Endothelial cell of umbilical vein (primary cell): ENCODE measurements around the gene VAV2. TPM values are rescaled to one million over a fixed set of nuclear protein-coding genes. Genes with fewer than 3 reads are reported as not detected.

Experiments
- BruUV-seq: library from RNA; stranded (reverse); fragments of 400-500 nt; replicated peaks from 2 replicates; lab custom pipeline; 2021; lab: Mats Ljungman, UMichigan
- CTCF ChIA-PET: fragments of 300-600, 350-600 bp; sonication (Branson Sonifier 250); formaldehyde crosslinking; loops from one replicate; lab custom pipeline; 2021; ENCODE audit warnings: antibody characterized with exemption, inconsistent platforms; lab: Charles Lee
- POLR2A ChIA-PET: fragments of 300-600, 350-600 bp; sonication (Branson Sonifier 250); formaldehyde crosslinking; loops from one replicate; lab custom pipeline; 2021; ENCODE audit warnings: antibody characterized with exemption, inconsistent platforms; lab: Charles Lee
- DNase-seq: peaks from one replicate; pipeline ENCODE4 v3.0.0-alpha.2; 2011; ENCODE audit warnings: low read depth, low spot score
- FAIRE-seq: peaks from 2 replicates; lab custom pipeline; 2011; peaks lifted over from hg19 to GRCh38; lab: Jason Lieb, UNC
- H2AFZ ChIP-seq: 2 replicates; pipeline ENCODE4 v1.6.0; 2012; ENCODE audit warnings: low read depth, low read length, control low read depth, inconsistent platforms
- H3K27ac ChIP-seq: 2 replicates; pipeline ENCODE4 v1.5.1; 2011; ENCODE audit warnings: low read depth, mild to moderate bottlenecking, control low read depth, low read length, moderate library complexity; ENCODE audit not compliant: insufficient read depth
- H3K27me3 ChIP-seq, 2 experiments: 2 replicates each; pipeline versions ENCODE4 v1.6.0 to v1.6.1; 2011; ENCODE audit warnings: low read length in 2 of 2, mixed read lengths in 1 of 2; ENCODE audit not compliant: control insufficient read depth in 2 of 2, insufficient read depth in 2 of 2
- H3K36me3 ChIP-seq, 2 experiments: 2 replicates in 1 of 2; 3 replicates in 1 of 2; pipeline ENCODE4 v1.5.1; 2011; ENCODE audit warnings: low read length in 2 of 2, mild to moderate bottlenecking in 1 of 2, moderate library complexity in 1 of 2; ENCODE audit not compliant: control insufficient read depth in 2 of 2, insufficient read depth in 2 of 2; ENCODE audit errors: extremely low read depth in 1 of 2
- H3K4me1 ChIP-seq: 3 replicates; pipeline ENCODE4 v1.5.1; 2011; ENCODE audit warnings: mild to moderate bottlenecking, low read length; ENCODE audit not compliant: control insufficient read depth, insufficient read depth; ENCODE audit errors: extremely low read depth
- H3K4me2 ChIP-seq: 2 replicates; pipeline ENCODE4 v1.6.1; 2011; ENCODE audit warnings: low read length, control low read depth, mixed read lengths; ENCODE audit not compliant: insufficient read depth
- H3K4me3 ChIP-seq, 3 experiments: fragments of 200-600 bp in 1 of 3; sonication (generic), shearing (Covaris generic) in 1 of 3; replicated peaks in 1 of 3; 2 replicates each; pipeline ENCODE4 v1.5.1; 2011 to 2016; ENCODE audit warnings: control low read depth in 3 of 3, low read length in 3 of 3, mild to moderate bottlenecking in 2 of 3, inconsistent platforms in 1 of 3, low read depth in 1 of 3, moderate library complexity in 1 of 3; ENCODE audit not compliant: insufficient read depth in 1 of 3
- H3K79me2 ChIP-seq: 2 replicates; pipeline ENCODE4 v1.6.0; 2012; ENCODE audit warnings: low read length, inconsistent platforms; ENCODE audit not compliant: control insufficient read depth, insufficient read depth
- H3K9ac ChIP-seq: replicated peaks from 2 replicates; pipeline ENCODE3; 2011; ENCODE audit warnings: low read length, control low read depth; ENCODE audit not compliant: insufficient read depth; ENCODE audit errors: extremely low read depth
- H3K9me1 ChIP-seq: replicated peaks from 3 replicates; pipeline ENCODE4 v1.6.0; 2011; ENCODE audit warnings: mild to moderate bottlenecking, low read length; ENCODE audit not compliant: control insufficient read depth, insufficient read depth; ENCODE audit errors: extremely low read depth
- H3K9me3 ChIP-seq: replicated peaks from 2 replicates; pipeline ENCODE4 v1.5.1; 2012; ENCODE audit warnings: low read length, inconsistent platforms; ENCODE audit not compliant: control insufficient read depth, insufficient read depth
- H4K20me1 ChIP-seq: replicated peaks from 2 replicates; pipeline ENCODE3; 2011; ENCODE audit warnings: mild to moderate bottlenecking, low read length; ENCODE audit not compliant: control insufficient read depth, insufficient read depth; ENCODE audit errors: extremely low read depth
- CTCF ChIP-seq, 2 donors: IDR thresholded peaks; 1 replicate in 1 of 2; 2 replicates in 1 of 2; pipeline ENCODE4 v1.5.1; 2011; ENCODE audit warnings: low read length in 2 of 2, mild to moderate bottlenecking in 2 of 2, moderate library complexity in 2 of 2, control low read depth in 1 of 2, inconsistent platforms in 1 of 2, low read depth in 1 of 2; ENCODE audit not compliant: insufficient read depth in 1 of 2; ENCODE audit errors: extremely low read depth in 1 of 2
- EZH2 ChIP-seq: IDR thresholded peaks from 2 replicates; pipeline ENCODE4 v1.6.1; 2012; ENCODE audit warnings: borderline replicate concordance, low read depth, mild to moderate bottlenecking, moderate library complexity, low read length, inconsistent platforms; ENCODE audit not compliant: severe bottlenecking
- FOS ChIP-seq: IDR thresholded peaks from 2 replicates; pipeline ENCODE4 v1.6.1; 2011; ENCODE audit warnings: mild to moderate bottlenecking, low read length, moderate library complexity, borderline replicate concordance; ENCODE audit not compliant: insufficient read depth
- GATA2 ChIP-seq: IDR thresholded peaks from 2 replicates; pipeline ENCODE4 v1.7.0; 2011; ENCODE audit warnings: low read depth, mild to moderate bottlenecking, moderate library complexity, mixed read lengths, low read length; ENCODE audit not compliant: insufficient read length, insufficient read depth
- JUN ChIP-seq: IDR thresholded peaks from 2 replicates; pipeline ENCODE4 v1.6.1; 2011; ENCODE audit warnings: borderline replicate concordance, low read depth; ENCODE audit not compliant: insufficient read length, insufficient read depth
- MAX ChIP-seq: IDR thresholded peaks from 2 replicates; pipeline ENCODE4 v1.6.1; 2011; ENCODE audit not compliant: insufficient read depth, insufficient read length
- MYC ChIP-seq: IDR thresholded peaks from one replicate; pipeline ENCODE4 v1.6.1; 2011; ENCODE audit warnings: mild to moderate bottlenecking, low read depth, low read length
- POLR2A ChIP-seq: IDR thresholded peaks from 2 replicates; pipeline ENCODE4 v1.6.1; 2012; ENCODE audit warnings: low read depth, mild to moderate bottlenecking, control low read depth, low read length
- POLR2AphosphoS5 ChIP-seq: IDR thresholded peaks from 2 replicates; pipeline ENCODE4 v1.6.1; 2012; ENCODE audit warnings: low read depth, mild to moderate bottlenecking, control low read depth, low read length, moderate library complexity; ENCODE audit not compliant: insufficient read depth
- dilution Hi-C: fragments of 300-500 bp; cut with MboI; formaldehyde crosslinking; loops from one replicate; pipeline ENCODE4 v1.15.0; 2019; ENCODE audit warnings: low sequenced_read_pairs; ENCODE audit not compliant: extremely low pct_ligation_motif_present
- intact Hi-C: fragments of 100-400 bp; cut with micrococcal nuclease; formaldehyde crosslinking; loops from one replicate; pipeline ENCODE4 v1.10.0; 2022
- polyA plus RNA-seq, 4 experiments: library from polyadenylated mRNA; depleted of rRNA in 3 of 4; stranded (reverse) in 3 of 4; unstranded in 1 of 4; fragments of >200 nt; gene quantifications; 2 replicates each; pipeline versions ENCODE4 v1.2.1 to v1.2.3, GENCODE V29; 2011 to 2012; ENCODE audit warnings: missing spikeins in 1 of 4
- total RNA-seq: library from RNA; stranded (reverse); gene quantifications from 2 replicates; pipeline ENCODE4 v1.2.3, GENCODE V29; 2021

VAV2 gene
- total and polyA plus RNA-seq, 2 donors (not counting 3 experiments of a cell fraction or from before 2014, with no cell fraction given), result 10.6 to 30.6 TPM

- FAIRE-seq (no peak), DNase-seq (no peak)
- dilution Hi-C loops, result no loop called here
- Histone ChIP-seq H3K9me1 (no peaks in the 10 kb centered on the region), H3K9ac (no peak overlapping the region), H3K79me2 (no peaks in the 10 kb centered on the region), H4K20me1 (no peaks in the 10 kb centered on the region), H2AFZ (no peak overlapping the region), H3K4me2 (no peak overlapping the region), H3K36me3 (peaks cover 0 to 10% of the 10 kb centered on the region in 2 experiments), H3K4me1 (peaks cover 3% of the 10 kb centered on the region), H3K27me3 (no peaks in the 10 kb centered on the region), H3K27ac (no peak overlapping the region), H3K4me3 (no peak overlapping the region), H3K9me3 (no peaks in the 10 kb centered on the region)
- no peak for TF ChIP-seq FOS
- TF ChIP-seq JUN, result no peak
- no peak for TF ChIP-seq MAX
- TF ChIP-seq CTCF (IDR thresholded peaks at IDR 0.05; ENCODE audit: extremely low read depth in 1 of 2, insufficient read depth in 1 of 2, low read depth in 1 of 2, low read length in 2 of 2), result no peak
- TF ChIP-seq POLR2A, result no peak
- no peak for TF ChIP-seq GATA2
- no peak for TF ChIP-seq EZH2
- no peak for TF ChIP-seq MYC
- TF ChIP-seq POLR2AphosphoS5, result no peak
- ChIA-PET POLR2A (no interaction called here), CTCF (interaction anchor here (1.5 kb wide), 1 partner anchor 16 kb away, joined by 5 read pairs; no protein-coding TSS in a partner anchor)
- intact Hi-C loops, result no loop called here
- BruUV-seq, result no TSS peak
Observed at GRCh38 chr9:133798160-133798559, 194.0 kb downstream of the VAV2 start.
